HG03103 (cell line): ENCODE results near the gene TMEM63B.

Experiments used
- ATAC-seq: cut with Tn5 transposase; IDR thresholded peaks from one replicate; pipeline ENCODE4 v1.9.1; 2021; ENCODE audit warnings: low read depth; ENCODE audit not compliant: unreplicated experiment

Gene TMEM63B

DNA sequence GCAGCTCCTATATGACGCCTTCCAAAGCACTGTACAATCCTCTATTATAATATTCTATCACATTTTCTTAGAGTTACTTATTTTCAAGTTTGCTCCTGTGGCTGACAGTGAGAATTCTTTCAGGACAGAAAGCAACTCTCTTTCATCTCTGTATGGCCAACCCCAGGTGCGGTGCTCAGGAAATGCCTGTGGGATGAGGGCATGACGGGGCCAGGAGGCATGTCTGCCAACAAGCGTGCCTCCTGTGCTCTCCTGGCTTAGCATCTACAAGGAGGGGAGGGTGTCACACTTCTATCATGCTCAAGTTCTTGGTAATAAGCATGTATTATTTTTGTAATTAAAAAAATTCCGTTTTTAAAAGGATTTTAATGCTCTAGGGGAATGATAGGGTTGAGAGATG is 11.5 kb upstream of the TMEM63B start:
- no peak for ATAC-seq

DNA sequence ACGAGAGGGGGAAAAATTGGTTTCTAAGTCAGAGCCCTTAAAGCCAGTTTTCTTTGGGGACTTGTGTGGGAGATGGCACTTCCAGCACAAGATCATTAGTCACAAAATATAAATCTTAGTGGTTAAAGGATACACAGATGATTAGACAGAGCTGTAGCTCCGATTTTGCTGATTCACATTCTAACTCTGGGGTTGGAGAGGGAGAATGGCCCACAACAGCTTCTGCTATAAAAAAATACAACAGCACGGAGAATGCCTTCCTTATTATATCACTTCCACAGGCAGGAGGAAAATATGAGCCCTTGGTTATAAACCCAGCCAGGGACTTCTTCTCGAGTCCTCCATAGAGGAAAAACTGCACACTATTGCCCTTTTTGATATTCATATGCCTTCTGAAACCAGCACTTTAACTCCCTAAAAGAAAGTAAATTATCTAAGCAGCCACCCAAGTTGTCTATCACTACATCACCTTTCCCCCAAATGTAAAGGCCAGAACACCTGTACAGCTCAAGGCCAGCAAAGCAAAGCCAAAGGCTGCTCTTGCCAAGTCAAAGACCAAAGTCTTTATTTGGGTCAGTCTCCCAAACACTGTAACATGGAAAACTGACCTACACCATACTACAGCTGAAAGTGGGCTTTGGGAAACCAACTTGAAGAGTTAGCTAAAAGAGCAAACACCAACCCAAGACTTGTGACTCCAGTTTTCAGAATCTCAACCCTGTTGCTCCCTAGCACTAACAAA is 10.5 kb upstream of the TMEM63B start:
- no peak for ATAC-seq

DNA sequence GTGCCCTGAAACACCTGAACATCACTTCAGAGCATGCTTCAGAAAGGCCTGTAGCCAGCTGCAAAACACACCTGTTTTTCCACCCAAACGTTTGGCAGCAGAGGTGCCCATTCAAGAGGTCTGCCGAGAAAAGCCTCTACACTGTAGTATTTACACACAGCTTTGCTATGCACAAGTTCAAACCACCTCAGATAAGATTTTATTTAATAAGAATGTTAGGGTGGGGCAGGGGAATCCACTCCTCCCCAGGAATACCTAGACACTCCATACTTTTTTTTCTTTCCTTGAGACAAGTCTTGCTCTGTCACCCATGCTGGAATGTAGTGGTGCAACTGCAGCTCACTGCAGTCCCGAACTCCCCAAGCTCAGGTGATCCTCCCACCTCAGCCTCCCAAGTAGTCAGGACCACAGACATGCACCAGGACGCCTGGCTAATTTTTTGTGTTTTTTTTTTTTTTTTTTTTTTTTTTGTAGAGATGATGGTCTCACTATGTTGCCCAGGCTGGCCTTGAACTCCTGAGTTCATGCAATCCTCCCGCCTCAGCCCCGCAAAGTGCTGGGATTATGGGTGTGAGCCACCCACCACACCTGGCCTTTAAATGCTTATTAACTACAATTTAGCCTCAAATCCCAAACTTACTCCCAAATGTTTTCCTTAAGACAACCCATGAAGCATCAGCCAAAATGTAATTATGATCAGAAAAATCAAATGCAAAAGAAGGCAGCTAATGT is 9.8 kb upstream of the TMEM63B start:
- ATAC-seq, result no peak

GRCh38 chr6:44119704-44120262 is 7.6 kb upstream of the TMEM63B start:
- ATAC-seq, result no peak

GRCh38 chr6:44120692-44121443 is 6.5 kb upstream of the TMEM63B start:
- no peak for ATAC-seq

DNA sequence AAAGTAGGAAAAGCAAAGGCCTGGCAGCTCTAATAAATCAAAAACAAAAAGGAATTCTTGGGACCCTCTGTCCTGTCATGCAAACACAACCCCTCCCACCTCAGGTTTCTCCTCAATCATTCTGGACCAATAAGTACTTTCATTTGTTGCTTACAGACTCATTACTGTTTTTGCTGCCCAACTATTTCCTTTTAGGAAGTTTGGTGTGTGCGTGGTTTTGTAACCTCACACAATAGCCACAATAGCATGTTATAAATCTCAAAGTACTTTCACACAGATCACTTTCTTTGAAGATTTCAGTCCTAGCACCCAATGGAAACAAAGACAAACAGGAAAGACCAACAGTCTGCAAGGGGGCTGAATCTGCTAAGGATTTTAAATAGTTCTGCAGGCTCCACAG is 4.6 kb upstream of the TMEM63B start:
- ATAC-seq, result no peak

DNA sequence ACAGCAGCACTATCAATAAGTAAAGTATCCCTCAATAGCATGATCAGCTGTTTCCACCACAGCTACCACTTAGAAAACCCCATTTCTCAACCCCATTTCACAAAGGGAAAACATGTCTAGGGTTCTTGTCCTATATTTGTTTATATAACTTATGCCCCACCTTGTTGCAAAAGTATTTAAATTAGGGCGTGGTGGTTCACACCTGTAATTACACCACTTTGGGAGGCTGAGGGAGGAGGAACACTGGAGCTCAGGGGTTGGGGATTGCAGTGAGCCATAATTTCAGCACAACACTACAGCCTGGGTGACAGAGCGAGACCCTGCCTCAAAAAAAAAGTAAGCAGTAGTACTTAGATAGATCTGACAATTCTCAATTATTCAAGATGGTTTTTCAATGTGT is 3.8 kb upstream of the TMEM63B start:
- ATAC-seq, result no peak

GRCh38 chr6:44126320-44127149 is 819 bp upstream of the TMEM63B start:
- no peak for ATAC-seq

DNA sequence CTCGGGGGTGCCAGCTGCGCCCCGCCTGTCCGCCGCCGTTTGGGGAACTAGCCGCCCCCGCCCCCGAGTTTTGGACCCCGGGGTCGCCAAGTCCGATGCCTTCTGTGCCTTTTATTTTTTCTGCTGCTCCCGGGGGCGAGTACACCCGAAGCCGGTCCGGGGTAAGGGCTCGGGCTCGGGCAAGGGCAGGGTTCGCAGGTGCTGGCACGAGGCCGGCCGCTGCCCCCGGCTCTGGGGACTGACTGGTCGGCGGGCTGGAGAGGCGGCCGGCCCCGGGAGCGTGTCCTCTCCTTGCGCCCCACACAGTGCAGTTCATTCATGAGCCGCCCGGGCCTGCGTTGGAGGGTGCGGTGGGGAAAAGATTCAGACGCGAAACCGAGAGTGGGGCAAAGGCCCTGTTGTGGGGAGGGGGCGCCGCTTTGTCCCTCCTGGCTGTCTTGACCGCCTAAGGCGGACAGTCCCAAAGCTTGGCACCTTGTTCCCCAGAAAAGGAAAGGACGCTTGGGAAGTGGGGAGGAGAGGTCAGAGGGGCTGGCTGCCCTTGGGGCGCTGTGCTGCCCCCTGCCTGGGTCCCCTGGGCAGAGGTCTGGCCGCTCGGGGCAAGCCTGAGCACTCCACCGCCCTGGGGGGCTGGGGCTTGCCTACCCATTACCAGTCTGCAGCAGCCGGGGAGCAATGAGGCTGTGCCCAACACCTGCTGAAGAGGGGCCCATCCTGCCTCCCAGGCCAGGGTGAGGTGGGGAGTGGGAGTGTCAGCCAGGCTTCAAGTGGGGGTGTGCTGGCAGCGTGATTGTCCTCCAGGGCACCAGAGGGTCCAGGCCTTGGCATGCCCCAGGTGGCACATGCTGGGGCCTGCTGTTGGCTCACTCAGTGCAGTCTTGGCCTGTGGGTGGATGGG is 915 bp downstream of the TMEM63B start:
- ATAC-seq, result no peak

DNA sequence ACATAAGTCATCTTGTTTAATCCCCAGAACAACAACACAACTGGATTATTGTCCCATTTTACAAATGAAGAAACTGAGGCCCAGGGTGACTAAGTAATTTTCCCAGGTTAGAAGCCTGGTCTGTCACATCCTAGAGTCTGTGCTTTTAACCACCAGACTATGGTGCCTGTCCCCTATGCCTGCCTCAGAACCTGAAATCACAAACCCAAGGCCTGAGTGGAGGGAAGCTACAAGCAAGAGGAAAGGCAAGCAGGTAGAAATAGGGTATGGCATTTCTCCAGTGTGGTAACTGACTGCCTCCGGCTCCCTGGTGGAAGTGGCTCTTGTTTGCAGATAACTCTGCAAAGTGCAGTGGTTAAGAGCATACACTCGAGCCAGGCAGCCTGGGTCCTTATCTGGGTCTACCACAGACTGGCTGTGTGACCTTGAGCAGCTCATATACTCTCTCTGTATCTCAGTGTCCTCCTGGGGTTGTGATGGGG is 2.5 kb downstream of the TMEM63B start:
- ATAC-seq, result no peak

GRCh38 chr6:44131892-44132291 is 4.5 kb downstream of the TMEM63B start:
- ATAC-seq, result no peak

GRCh38 chr6:44132476-44132875 is 5.1 kb downstream of the TMEM63B start:
- ATAC-seq, result no peak

DNA sequence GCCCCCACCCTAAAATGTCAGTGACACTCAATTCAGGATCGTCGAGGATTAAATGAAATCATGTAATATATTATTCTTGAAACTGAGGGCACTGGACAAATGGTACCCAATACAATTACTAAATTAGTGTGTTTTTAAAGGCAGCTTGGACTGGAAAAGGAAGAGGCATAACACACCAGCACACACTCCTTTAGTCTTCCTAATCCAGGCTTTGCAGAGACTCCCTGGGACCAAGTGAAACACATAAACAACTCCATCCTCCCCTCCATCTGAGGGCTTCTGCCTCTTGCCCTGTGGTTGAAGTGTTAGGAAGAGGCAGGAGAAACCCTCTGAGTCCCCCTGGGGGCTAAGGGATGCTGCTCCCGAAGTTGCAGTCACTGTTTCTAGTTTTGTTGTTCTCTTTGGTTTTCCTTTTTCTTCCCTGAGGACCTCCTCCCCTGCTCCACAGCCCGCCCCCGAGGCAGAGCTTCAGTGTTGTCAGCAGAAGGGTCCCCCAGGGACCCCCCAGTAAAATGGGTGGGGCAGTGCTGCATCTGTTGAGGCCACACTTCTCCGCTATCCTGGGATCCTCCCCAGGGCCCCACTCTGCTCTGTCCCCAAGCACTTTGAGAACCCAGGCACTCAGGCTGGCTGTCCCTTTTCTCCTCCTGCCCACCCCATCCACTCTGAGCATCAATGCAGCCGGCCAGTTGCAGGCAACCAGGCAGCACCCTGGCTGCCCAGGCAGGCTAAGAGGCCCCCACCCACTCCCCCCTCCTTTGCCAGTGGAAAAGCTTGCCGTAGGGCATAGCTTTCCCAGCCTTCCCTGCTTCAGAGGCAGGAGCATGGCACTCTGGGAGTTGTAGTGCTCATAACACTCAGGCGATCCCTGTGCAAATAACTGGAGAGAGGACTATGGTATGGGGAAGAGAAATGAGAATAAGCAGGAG is 5.9 kb downstream of the TMEM63B start:
- ATAC-seq, result no peak

DNA sequence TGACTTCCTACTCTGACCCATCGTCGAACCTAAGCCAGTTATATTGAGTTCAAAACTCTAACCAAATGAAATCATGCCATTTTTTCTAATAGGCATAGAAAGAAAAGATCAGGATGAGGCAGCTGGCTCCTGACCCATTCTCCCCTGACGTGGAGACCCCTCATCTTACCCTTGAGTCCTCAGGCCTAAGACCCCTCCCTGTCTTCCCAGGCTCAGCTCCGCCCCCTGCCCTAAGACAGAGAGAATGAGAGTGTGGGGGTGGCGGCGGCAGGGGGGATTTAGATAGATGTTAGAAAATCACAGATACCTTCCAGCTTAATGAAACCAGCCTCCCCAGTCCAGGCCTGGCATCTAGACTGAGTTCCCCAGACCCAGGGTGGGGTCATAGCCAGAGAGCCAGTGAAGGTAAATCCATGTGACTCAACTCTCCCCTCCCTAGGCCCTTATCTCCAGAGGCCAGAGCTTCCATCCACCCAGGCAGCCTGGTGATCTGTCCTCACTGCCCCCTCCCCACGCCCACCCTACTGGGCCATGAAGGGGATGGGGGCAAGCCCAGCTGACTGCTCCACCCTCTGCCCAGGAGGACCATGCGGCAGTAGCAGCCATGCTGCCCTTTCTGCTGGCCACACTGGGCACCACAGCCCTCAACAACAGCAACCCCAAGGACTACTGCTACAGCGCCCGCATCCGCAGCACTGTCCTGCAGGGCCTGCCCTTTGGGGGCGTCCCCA is 6.8 kb downstream of the TMEM63B start:
- no peak for ATAC-seq

DNA sequence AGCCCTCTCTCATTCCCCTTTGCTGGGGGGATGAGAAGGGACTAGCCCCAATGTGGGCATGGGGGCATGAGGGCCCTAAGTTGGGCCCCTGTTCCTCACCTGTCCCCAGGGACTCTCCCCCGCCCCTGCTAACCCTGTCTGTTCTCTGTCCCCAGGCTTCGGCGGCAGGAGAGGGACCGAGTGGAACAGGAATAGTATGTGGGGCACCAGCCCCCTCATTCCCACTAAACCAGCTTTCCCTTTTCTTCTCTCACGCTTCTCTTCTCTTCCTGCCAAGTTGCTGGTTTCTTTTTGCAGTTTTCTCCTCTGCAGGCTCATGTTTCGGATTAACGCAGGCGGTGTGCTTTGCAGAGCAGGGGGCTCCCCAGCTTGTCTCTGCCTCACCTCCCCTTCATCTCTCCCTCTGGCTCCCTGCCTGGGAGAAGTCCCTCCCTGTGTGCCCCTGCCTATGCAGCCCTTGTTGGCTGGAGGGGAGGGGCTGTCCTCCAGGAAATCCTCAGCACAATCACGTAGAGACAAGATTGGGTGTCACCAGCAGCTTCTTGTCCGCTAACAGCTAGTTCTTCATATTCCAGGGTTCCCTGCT is 7.9 kb downstream of the TMEM63B start:
- no peak for ATAC-seq

GRCh38 chr6:44135875-44136274 is 8.5 kb downstream of the TMEM63B start:
- no peak for ATAC-seq

GRCh38 chr6:44138717-44139350 is 11.5 kb downstream of the TMEM63B start:
- no peak for ATAC-seq
